ENCODE results near the gene PPFIBP2.

The PPFIBP2 gene

DNA sequence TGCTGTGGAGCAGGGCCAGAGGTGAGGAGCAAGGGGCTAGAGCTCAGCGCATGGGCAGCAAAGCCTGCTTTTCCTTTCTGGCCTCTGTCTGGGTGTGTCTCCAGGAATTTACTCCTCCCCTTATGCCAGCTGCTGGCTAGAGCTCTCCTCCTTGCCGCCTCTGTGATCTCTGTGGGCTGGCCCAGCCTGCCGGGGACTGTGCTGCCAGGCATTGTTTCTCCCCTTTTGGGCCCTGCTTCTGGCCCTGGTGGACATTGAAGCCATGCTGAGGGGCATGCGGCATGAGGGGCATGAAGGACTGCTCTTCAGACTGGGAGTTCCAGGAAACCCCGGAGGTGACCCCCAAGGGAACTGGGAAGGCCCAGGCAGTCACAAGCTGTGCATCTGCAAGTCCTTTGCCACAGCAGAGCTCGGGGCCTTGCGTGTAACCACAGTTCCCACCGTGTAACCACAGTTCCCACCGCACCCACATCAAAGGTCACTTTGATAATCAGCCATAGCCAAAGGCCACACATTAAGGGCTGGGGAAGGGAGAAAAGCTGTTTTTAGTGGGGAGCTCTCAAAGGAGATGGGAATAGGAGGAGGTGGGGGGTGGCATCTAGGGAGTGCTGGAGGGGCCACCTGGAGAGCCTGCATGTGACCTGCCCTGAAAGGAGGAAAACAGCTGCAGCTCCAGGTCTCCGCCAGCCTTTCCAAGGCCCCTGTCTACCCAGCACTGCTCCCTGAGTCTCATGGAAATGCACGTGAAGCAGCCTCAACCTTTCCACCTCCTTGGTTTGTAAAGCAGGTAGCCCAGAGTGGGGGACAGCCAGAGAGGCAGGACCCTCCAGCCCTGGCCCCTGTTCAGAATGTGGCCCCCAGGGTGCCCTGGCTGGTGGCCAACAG lies 62.3 kb downstream of the PPFIBP2 start:
- peak in 2 of 4 experiments; percentile 11 to 13 for DNase-seq (ENCODE audit: low read depth in 4 of 4, low spot score in 1 of 4)

DNA sequence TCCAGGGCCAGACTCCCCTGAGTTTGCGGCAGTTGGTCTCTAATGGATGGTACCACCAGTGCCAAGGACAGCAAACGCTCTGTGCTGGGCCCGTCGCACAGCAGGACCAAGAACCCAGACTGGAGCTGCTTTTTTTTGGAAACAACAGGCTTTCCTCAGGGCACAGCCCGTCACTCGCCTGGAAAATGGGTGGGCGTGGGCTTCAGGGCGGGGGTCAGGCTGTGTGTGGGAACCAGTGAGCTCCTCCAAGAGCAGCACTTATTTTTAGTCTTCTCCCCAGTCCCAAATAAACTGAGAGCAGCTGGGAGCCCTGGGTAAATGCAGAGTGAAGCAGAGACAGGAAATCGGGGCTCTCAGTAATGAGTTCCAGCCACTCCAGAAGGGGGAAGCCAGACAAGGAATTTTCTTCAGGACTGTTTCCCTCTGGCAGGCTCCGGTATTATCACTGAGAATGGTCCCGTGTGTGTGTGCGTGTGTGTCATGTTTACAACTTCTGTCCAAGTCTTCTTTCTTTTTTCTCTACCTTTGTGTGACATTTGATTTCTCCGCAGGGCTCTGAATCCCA lies 63.0 kb downstream of the PPFIBP2 start:
- no peak for DNase-seq (ENCODE audit: low read depth in 4 of 4, low spot score in 1 of 4)

DNA sequence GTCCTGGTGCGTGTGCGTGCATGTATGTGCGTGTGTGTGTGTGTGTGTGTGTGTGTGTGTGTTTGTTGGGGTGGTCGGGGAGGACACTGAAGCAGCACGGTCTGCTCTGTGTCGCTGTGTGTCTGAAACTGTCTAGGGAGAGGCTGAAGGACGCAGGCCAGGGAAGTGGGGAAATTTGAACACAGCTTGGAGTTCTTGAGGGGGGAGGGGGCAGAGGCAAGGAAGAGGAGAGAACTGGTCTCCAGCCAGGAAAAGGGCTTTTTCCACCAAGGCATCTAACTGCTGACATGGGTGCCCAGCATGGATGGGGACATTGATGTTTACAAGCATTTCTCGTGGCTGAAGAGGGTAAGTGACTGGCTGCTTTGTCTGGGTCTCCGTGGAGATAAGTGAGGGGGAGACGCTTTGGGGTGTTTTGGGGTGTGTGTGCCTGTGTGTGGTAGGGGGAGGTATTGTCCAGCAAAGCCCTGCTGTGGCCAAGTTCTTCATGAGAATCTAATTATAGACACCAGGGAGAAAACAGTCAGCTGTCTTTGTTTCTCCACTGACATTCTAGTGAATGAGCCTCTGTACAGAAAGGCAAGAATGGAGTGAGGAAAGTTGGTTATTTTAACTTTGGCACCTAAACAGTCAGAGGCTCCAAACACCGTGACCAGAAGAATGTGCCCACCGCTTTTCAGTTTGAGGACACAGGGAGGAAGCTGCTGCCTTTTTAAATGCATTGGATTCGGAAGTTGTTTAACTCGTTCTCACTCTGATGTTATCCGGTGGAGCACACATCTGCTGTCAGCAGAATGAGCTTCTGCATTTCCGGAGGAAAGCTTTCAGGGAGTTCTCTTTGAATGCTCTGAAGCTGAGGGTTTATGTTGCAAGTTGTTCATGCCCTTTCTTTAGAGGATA lies 63.7 kb downstream of the PPFIBP2 start:
- DNase-seq (ENCODE audit: low read depth in 4 of 4, low spot score in 1 of 4), result no peak

DNA sequence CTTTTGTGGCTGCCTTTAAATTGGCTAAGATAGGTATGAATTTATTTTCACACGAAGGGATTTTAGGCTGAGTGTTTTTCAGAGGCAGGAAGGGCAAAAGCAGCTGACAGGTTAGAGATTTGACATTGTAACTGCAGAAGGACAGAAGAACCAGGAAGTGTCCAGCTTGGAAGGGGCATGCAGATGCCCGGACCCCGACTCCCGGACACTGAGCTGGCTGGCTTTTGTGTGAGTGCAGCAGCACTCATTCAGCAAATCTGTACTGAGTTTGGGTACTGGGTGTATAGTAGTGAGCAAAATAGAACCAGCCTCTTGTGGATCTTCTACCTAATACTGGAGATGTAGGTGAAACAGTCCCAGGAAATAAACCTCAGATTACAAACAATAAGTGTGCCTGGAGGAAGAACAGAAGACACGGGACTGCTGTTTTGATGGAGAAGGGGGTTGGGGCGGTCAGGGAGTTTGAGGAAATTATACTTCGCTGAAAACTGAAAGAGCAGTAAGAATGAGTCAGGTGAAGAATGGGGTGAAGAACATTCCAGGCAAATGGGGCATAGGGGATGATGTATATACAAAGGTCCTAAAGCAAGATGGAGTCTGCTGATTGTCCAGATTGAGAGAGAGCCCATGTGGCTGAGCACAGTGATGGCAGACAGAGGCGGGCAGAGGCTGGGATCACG lies 64.6 kb downstream of the PPFIBP2 start:
- no peak for DNase-seq (ENCODE audit: low read depth in 4 of 4, low spot score in 1 of 4)

DNA sequence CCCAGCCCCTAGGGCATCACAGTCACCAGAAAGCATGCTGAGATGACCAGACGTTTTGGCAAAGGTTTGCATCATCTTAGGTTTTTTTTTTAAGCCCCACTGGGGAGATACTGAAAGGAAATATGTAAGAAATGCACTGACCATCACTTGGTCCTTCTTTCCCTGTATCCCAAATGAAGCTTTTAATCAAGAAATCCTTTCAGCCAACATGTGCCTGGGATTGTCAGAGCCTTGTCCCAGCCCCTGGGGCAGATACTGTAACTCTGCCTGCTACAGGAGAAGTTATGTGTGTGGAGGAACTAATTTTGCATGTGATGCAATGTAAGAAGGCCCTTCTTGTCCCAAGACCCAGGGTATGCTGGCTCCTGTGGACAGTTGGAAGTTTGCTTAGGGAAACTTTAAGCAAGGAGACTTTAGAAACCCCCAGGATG lies 65.6 kb downstream of the PPFIBP2 start:
- no peak for DNase-seq (ENCODE audit: low read depth in 4 of 4, low spot score in 1 of 4)

DNA sequence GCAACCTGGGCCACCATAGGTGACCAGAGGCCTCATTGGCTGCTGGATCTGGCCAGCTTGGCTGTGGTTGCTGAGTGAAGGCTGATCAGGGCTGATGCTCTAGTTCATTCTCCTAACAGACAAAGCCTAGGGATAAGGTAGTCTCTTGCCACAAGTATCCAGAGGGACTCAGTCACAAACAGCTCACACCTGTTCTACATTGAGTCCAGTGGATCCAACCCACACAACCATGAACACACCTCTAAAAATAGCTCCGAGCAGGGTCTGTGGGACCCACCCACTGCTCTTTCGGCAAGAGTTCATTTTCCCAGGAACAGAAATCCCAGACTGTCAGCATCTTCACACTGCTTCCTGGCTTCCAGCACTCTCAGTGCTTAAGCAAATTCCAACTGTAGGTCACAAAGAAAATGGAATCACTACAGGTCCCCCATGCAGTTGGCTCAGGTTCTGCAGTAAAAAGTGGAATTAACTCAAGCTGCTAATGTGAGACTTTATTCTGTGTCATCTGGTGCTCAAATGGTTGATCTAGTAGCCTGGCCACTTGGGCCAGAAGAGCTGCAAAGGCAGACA lies 67.3 kb downstream of the PPFIBP2 start:
- no peak for DNase-seq (ENCODE audit: low read depth in 4 of 4, low spot score in 1 of 4)

DNA sequence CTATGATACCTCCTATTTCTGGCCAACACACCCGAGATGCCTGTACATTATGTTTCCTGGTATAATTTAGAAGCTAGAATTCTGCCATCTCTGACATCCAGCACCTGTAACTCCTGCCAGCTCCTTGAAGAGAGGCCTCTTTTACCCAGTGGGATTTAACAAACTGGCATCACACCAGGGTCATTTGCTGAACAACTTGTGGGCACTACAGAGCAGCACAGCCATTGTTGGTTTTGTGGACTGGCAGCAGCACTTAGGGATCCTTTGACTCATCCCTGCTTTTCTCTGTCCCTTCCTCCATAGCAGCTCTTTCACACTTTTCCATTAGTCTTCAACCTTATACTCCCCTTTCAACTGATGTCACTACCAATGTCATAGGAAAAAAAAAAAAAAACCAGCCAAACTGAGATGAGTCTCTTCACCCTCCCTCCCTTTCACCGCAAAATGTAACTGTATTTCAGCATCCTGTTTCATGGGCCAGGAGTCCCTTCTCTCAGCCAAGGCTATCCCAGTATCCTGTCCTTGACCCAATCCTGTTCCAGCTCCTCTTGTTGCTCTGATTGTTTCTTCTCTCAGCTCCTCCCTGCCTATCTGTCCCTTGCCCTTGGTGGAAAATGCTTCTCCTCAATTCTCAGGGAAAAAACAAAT lies 68.7 kb downstream of the PPFIBP2 start:
- DNase-seq (ENCODE audit: low read depth in 4 of 4, low spot score in 1 of 4), result no peak

DNA sequence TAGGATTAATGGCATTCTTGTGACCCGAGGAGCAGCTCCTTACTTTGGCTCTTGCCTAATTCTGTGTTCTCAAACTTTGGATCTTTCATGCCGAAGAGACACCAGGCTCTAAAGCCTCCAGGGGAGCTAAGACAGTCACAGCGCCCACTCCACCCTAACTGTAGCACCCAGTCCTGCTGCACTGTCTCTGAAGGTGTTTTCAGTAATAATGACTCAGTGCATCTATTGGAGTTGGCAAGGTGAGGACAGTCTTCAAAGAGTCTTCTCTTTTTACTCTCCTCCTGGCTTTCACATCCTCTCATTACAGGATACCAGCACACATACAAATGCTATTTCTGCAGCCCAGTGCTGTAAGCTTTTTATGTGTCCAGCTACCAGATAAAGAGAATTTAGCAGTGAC lies 69.4 kb downstream of the PPFIBP2 start:
- DNase-seq (ENCODE audit: low read depth in 4 of 4, low spot score in 1 of 4), result no peak

DNA sequence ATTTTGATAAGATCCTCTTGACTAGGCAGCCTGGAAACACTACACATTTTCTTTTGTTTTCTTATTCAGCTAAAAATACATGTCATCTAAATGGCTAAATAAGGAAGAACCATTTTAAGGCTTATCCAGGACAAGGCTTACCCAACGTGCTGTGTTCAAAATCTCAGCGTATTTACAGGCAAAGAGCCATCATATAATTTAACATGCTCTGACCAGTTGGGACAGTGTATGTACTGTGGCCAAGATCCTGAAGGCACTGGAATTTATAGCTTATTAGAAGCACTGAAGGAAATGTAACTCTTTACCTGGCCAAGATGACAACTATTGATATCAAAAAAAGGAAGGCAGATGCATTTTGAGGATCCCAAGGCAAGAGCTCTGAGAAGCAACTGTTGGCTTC lies 71.1 kb downstream of the PPFIBP2 start:
- DNase-seq (ENCODE audit: low read depth in 4 of 4, low spot score in 1 of 4), result no peak

DNA sequence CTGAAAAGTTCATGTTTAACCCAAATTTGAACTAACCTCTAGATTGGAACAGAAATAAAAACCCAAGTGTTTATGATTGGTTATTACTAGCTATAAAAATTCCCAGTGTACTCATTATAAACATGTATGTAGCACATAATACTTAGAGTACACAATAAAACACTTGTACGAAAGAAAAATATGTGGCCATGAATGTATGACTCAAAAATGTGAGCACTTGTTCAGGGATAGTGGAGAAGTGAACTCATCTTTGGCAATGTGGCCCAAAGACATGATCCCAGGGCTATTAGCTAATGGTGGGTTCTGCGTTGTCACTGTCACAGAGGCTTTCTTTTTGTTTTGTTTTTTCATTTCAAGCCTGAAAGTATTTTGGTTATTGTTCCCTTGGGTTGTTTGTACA lies 72.0 kb downstream of the PPFIBP2 start:
- DNase-seq (ENCODE audit: low read depth in 4 of 4, low spot score in 1 of 4), result no peak

DNA sequence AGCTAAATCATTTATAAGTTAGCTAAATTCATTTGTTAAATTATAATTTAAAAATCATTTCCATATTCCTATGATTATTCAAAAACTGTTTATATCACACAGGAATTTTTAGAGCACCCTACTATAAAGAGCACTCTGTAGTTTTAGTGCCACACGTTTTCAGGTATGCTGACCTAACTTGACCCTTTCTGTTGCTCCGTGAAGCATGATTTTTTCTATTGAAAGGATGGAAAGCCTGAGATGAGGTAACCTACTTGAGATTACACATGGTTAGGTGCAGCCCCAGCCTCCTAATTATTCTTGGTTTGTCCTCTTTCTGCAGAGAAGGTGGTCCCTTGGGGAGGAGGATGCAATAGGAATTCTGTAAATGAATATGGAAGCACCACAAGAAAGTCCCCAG lies 72.6 kb downstream of the PPFIBP2 start:
- no peak for DNase-seq (ENCODE audit: low read depth in 4 of 4, low spot score in 1 of 4)

DNA sequence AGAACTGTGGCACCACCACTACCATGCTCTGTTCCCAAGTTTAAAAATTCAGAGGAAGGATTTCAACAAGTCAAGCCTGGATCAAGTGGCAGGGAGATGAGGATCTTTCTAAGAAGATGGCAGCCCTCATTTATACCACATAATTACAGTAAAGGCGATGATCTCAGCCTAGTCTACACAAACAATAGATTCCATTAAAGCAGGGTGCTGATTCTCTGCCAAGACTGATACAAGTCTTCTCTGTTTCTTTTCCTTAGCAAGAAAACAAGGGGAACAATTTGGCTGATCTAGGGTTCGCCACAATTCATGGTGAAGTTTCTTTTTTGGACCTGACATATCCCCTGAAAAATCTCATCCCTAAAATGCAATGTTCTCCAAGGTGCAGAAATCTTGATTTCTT lies 73.9 kb downstream of the PPFIBP2 start:
- DNase-seq (ENCODE audit: low read depth in 4 of 4, low spot score in 1 of 4), result no peak

DNA sequence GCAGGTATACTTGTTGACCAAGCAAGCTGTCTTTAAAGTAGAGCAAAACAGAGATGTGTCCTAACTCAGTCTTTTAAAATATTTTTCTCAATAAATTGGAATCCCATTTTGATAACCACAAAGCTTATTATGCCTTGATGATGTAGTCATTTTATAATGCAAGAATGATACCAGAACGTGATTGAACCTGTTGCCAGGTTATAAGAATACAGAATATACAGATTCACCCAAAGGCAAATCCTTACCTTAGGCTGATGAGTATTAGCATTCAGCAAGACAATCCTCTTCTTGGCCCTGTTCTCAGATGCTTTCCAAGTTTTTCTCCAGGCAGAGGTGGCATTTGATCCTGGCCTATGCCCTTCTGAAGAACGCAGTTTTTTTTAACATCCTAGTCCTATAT lies 76.1 kb downstream of the PPFIBP2 start:
- no peak for DNase-seq (ENCODE audit: low read depth in 4 of 4, low spot score in 1 of 4)

DNA sequence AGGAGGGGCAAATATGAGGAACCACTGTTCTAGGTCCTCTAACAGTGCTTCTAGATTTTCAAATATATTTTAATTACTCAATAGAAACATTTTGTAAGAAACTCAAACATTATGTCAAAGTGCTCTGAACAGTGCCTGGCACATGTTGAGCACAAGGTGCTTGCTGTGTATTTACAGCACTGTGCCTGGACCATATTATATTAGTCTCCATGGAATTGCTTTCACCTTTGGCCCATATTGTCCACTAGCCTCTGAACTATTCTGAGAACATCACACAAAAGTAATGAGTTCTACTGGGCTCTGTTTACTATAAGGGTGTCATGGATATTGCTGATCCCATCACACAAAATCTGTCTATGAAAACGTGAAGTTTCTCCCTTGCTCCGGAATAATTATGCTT lies 76.7 kb downstream of the PPFIBP2 start:
- DNase-seq (ENCODE audit: low read depth in 4 of 4, low spot score in 1 of 4), result no peak

DNA sequence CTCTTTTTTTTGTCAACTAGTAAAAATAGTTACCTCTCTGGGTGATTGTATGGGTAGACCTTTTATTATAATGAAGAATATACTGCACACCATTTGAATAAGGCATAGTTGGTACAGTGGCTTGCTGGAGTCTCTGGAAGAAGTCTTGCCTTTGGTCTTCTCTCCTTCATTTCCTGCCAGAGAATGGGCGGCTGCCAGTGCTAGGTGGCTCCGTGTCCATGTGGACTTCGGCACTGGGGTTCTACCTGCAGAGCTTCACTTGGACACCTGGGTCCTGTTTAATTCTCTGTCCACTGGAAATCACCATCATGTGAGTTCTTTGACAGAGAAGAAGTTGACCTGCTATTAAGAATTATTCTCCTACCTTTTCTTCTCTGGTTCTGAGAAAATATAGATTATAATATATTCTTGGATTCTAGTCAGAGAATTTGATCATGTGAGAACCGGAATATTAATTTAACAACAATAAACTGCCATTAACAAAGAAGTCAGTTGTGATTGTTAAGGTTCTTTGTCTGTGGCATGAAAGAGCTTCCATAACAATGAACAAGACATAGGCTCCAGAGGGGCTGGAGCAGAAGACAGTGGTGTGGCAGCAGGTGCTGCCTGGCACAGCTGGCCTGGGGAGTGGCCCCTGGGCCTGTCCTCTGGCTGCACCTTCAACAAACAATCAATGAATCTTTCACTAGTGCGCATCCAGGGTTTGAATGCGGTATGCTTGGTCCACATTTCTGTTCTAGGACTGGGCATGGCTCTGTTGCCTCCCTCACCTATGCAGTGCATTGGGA lies 77.5 kb downstream of the PPFIBP2 start:
- no peak for DNase-seq (ENCODE audit: low read depth in 4 of 4, low spot score in 1 of 4)

DNA sequence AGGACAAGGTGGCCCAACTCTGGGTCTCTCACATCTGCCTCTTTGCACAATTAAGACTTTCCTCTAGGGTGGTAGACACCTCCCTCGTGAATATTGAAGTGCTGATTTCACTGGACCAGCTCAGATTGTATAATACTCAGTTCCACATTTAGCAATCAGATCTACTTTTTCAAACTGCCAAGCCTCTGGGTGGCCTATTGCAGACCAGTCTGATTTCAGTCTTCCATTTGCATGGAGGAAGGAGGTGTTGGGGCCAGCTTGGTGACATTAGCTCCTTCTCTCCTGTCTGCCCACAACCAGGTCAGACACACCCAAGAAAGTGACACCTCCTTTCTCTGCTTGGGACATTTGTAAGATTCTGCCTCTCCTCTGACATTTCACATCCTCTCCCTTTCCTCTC lies 78.2 kb downstream of the PPFIBP2 start:
- no peak for DNase-seq (ENCODE audit: low read depth in 4 of 4, low spot score in 1 of 4)

DNA sequence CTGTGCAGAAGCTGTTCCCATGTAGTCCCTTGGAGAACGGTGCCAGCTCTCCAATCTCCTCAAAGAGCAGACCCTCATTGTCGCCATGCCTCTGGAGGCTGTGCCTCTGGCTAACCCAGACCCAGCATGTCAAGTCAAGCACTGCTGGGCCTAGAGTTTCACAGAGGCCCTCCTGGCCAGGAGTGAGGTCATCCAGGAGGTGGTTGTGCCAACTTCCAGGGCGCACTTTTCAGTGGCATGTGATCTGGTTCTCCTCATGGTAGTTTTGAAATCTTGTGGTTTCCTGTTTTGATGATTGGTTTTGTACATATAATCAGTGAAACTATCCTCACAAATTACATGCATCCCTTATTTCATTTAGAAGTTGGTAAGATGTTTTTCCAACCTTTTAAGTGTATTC lies 78.9 kb downstream of the PPFIBP2 start:
- DNase-seq (ENCODE audit: low read depth in 4 of 4, low spot score in 1 of 4), result no peak

DNA sequence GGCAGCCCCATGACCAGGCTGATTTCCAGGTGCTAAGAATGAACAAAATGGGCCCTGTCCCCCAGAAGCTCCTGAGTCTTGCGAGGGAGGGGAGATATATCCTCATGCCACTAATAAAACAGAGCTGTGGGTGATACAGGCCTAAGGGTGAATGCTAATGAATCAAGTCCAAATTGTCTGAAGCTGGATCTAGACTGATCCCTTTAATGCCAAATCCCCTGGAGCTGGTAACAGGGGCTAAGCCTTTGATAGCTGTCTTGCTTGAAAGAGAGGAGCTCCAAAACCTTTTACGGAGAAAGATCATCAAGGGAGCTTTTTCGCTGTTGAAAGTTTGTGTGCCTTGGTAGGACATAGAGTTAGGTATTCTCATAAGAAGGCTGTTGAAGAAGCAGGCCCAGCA lies 79.7 kb downstream of the PPFIBP2 start:
- no peak for DNase-seq (ENCODE audit: low read depth in 4 of 4, low spot score in 1 of 4)

DNA sequence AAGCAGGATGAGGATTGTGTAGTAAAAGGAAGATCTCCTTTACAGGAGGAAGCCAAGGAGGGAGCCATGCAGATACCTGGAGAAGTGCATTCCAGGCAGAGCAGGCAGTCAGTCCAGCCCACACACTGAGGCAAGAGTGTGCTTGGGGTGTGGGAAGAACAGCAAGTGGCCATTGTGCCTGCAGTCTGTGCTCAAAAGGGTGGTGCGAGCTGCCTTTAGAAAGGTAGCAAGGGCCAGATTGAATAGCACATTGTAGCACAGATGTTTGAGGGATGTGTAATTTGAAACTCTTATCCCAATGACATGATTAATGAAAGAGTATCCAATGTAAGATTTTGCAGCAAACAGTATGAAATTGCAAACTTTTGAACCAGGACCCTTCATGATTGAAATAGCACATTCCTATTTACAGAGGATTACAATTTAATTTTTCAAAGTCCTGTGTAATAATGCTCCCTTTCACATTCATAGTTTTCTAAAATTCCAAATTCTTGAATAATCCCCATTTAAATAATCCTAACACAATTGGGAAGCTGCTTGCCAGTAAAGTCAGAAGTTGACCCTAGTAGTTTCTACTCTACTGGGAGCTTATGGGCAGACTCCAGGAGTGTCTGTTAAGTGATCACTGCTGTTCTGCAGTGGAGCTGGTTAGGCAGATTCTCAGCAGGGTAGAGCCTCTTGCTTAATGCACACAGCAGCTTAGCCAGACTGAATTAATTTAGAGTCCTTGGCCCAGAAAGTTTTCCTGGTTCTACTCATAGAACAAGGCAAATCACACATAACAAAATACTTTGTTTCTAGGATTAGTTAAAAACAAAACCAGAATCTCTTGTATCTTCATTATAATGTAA lies 81.4 kb downstream of the PPFIBP2 start:
- no peak for DNase-seq (ENCODE audit: low read depth in 4 of 4, low spot score in 1 of 4)
